Thyroid gland (tissue), 4 donors: ENCODE results near the gene MYOZ3. TPM values are rescaled to one million over a fixed set of nuclear protein-coding genes. Genes with fewer than 3 reads are reported as not detected.

Experiments used
- DNase-seq, 2 donors: peaks; one replicate each; pipeline ENCODE4 v3.0.0-alpha.2; 2019
- H3K27ac ChIP-seq, 3 donors: fragments of 200-600 bp; sonication (generic); 1 replicate in 2 of 3; 2 replicates in 1 of 3; pipeline ENCODE4 v1.5.1; 2016 to 2019; ENCODE audit warnings: mild to moderate bottlenecking in 1 of 3, moderate library complexity in 1 of 3
- H3K27me3 ChIP-seq: fragments of 200-600 bp; sonication (generic); one replicate; pipeline ENCODE4 v1.5.1; 2019
- H3K36me3 ChIP-seq, 2 donors: fragments of 200-600 bp; sonication (generic); one replicate each; pipeline ENCODE4 v1.5.1; 2016 to 2019
- H3K4me1 ChIP-seq, 2 donors: fragments of 200-600 bp; sonication (generic); one replicate each; pipeline ENCODE4 v1.5.1; 2017 to 2019
- H3K4me3 ChIP-seq, 3 donors: fragments of 200-600 bp; sonication (generic); replicated peaks in 1 of 3; 1 replicate in 2 of 3; 2 replicates in 1 of 3; pipeline ENCODE4 v1.5.1; 2016; ENCODE audit warnings: mild to moderate bottlenecking in 1 of 3
- H3K9me3 ChIP-seq: fragments of 200-600 bp; sonication (generic); one replicate; pipeline ENCODE4 v1.5.1; 2017
- CTCF ChIP-seq, 6 experiments: fragments of 200-600 bp in 3 of 6; fragments of 450-650 bp in 3 of 6; sonication (generic) in 3 of 6; IDR thresholded peaks; one replicate each; pipeline ENCODE4 v1.5.1; 2016 to 2019; ENCODE audit warnings: antibody characterized with exemption in 6 of 6, mild to moderate bottlenecking in 2 of 6, inconsistent platforms in 1 of 6, moderate library complexity in 1 of 6
- POLR2A ChIP-seq, 2 donors: fragments of 450-650 bp; IDR thresholded peaks; one replicate each; pipeline ENCODE4 v1.6.1; 2017; ENCODE audit warnings: antibody characterized with exemption in 2 of 2, mild to moderate bottlenecking in 2 of 2, moderate library complexity in 1 of 2
- WGBS, 2 donors: methylation state at CpG; one replicate each; pipeline ENCODE4 v1.1.5; 2017; 5-methylcytosine and 5-hydroxymethylcytosine counted together
- intact Hi-C: fragments of 100-400 bp; cut with DNase I; formaldehyde crosslinking; loops from one replicate; pipeline ENCODE4 v1.15.1; 2023
- total RNA-seq, 4 donors: library from RNA; depleted of rRNA; stranded (reverse); fragments of >200 nt; gene quantifications; one replicate each; pipeline ENCODE4 v1.2.3, GENCODE V29; 2016

Gene MYOZ3
- total RNA-seq, 4 donors from 2014 or later: 0.11 to 0.29 (median 0.13) TPM; not detected in 1

GRCh38 chr5:150672237-150672883, 11.3 kb downstream of the MYOZ3 start:
- peaks cover 11 to 19% of the 10 kb centered on the region in 2 donors for H3K4me1 ChIP-seq
- H3K9me3 ChIP-seq: no peaks in the 10 kb centered on the region
- H3K36me3 ChIP-seq: no peaks in the 10 kb centered on the region
- intact Hi-C loops: no loop called here
- peaks cover 11% of the 10 kb centered on the region for H3K27me3 ChIP-seq
- DNase-seq: peak; percentile 24 to 25
- TF ChIP-seq CTCF (IDR thresholded peaks at IDR 0.05) (no peak), POLR2A (IDR thresholded peaks at IDR 0.05) (no peak)
- 6 to 9% methylated on average over 19 to 26 of the region's 38 CpGs for WGBS, 2 donors
- peak overlapping the region in 2 of 3 donors; percentile 19 to 43 for H3K27ac ChIP-seq
- peak overlapping the region in 2 of 3 donors; percentile 15 to 28 for H3K4me3 ChIP-seq

GRCh38 chr5:150672884-150673275, 11.8 kb downstream of the MYOZ3 start:
- no peak for DNase-seq
- WGBS, 2 donors: 64 to 72% methylated on average over 7 of the region's 7 CpGs
- H3K4me3 ChIP-seq: no peak overlapping the region
- H3K27ac ChIP-seq: no peak overlapping the region
- H3K27me3 ChIP-seq: peaks cover 11% of the 10 kb centered on the region
- intact Hi-C loops: no loop called here
- no peaks in the 10 kb centered on the region for H3K36me3 ChIP-seq
- peaks cover 11 to 19% of the 10 kb centered on the region in 2 donors for H3K4me1 ChIP-seq
- no peak for TF ChIP-seq POLR2A (IDR thresholded peaks at IDR 0.05)
- TF ChIP-seq CTCF (IDR thresholded peaks at IDR 0.05): no peak
- no peaks in the 10 kb centered on the region for H3K9me3 ChIP-seq

GRCh38 chr5:150674341-150674821, 13.3 kb downstream of the MYOZ3 start:
- Histone ChIP-seq H3K27me3 (peaks cover 11% of the 10 kb centered on the region), H3K27ac (no peak overlapping the region), H3K9me3 (no peaks in the 10 kb centered on the region), H3K36me3 (no peaks in the 10 kb centered on the region), H3K4me3 (no peak overlapping the region), H3K4me1 (peaks cover 11 to 19% of the 10 kb centered on the region in 2 donors)
- WGBS, 2 donors: 73 to 82% methylated on average over 4 of the region's 4 CpGs
- no peak for TF ChIP-seq POLR2A (IDR thresholded peaks at IDR 0.05)
- TF ChIP-seq CTCF (IDR thresholded peaks at IDR 0.05): no peak
- intact Hi-C loops: no loop called here
- DNase-seq: no peak

- intact Hi-C loops: no loop called here
- no peak overlapping the region for H3K27ac ChIP-seq
These were observed 14.0 kb downstream of the MYOZ3 start for GRCh38 chr5:150675069-150675468.

More at GRCh38 chr5:150675069-150675468, 14.0 kb downstream of the MYOZ3 start:
- Histone ChIP-seq H3K27me3 (peaks cover 11% of the 10 kb centered on the region), H3K4me1 (peaks cover 11 to 19% of the 10 kb centered on the region in 2 donors), H3K36me3 (no peaks in the 10 kb centered on the region), H3K4me3 (no peak overlapping the region), H3K9me3 (no peaks in the 10 kb centered on the region)
- 90 to 91% methylated on average over 6 of the region's 6 CpGs for WGBS, 2 donors
- TF ChIP-seq CTCF (IDR thresholded peaks at IDR 0.05) (no peak), POLR2A (IDR thresholded peaks at IDR 0.05) (no peak)
- DNase-seq: no peak
